ENCODE measurements around the gene TM7SF2.

GRCh38 chr11:65103476-65103875 lies 8.2 kb upstream of the TM7SF2 start:
- TF ChIP-seq CTCF (IDR thresholded peaks at IDR 0.05) (no peak), POLR2A (IDR thresholded peaks at IDR 0.05) (no peak)
